Measurements from ENCODE around the gene RNF222.
A peak's percentile ranks its signal among the peaks of the same experiment; 100 is the strongest.
"Not testable (repeated sequence)": the region's sequence is repeated elsewhere in the genome, so short reads cannot be mapped to it uniquely, and the experiment has no call there.

The RNF222 gene

DNA sequence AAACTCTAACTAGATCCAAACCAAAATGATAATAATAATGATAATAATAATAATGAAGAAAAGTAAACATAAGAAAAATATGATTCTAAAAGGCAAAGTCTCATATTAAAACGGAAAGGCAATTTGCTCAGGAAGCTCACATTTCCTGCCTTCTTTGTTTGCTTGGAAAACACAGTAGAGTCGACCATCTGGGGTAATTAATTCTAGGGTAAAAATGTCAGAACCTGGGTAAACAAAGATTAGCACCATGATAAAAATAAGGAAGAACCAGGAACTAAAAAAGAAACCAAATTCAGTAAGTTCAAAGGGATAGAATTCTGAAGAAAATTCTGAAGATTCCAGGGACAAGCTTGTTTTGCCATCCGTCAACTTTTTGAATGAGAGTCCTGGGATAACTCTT is 37.4 kb downstream of the RNF222 start:
- Histone ChIP-seq H3K36me3 (ENCODE audit: insufficient read depth, low read length) (no peaks in the 10 kb centered on the region), H3K9ac (ENCODE audit: low read depth, low read length) (peak overlapping the region; percentile 10), H3K4me3 (ENCODE audit: low read length) (no peak overlapping the region), H3K9me3 (replicated peaks; ENCODE audit: low read length) (no peaks in the 10 kb centered on the region), H3K4me1 (ENCODE audit: control insufficient read depth, insufficient read depth, low read length) (peaks cover 33% of the 10 kb centered on the region), H3K4me2 (ENCODE audit: low read length) (peak overlapping the region; percentile 41), H3K27me3 (ENCODE audit: control insufficient read depth, insufficient read depth, low read length) (no peaks in the 10 kb centered on the region)

DNA sequence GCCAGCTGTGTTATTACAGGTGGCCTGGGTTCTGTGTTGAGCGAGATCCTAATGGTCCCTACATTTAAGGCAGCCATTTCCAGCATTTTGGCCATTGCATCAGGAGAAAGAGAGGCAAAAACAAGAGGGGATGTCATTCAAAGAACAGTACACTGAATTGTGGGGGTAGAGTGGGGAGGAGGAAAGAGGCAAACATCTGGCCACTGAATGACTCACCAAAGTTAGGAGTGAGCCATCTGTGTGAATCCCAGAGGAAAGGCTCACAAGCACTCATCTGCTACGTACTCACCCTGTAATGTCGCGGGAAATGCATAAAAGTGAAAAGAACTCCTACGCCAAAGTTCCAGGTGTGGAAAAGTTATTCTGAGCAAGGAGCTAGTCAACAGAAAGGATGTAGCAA is 37.9 kb downstream of the RNF222 start:
- Histone ChIP-seq H3K36me3 (ENCODE audit: insufficient read depth, low read length) (no peaks in the 10 kb centered on the region), H3K9me3 (replicated peaks; ENCODE audit: low read length) (no peaks in the 10 kb centered on the region), H3K4me2 (ENCODE audit: low read length) (peak overlapping the region; percentile 41), H3K9ac (ENCODE audit: low read depth, low read length) (peak overlapping the region; percentile 10), H3K4me1 (ENCODE audit: control insufficient read depth, insufficient read depth, low read length) (peaks cover 28% of the 10 kb centered on the region), H3K4me3 (ENCODE audit: low read length) (no peak overlapping the region), H3K27me3 (ENCODE audit: control insufficient read depth, insufficient read depth, low read length) (no peaks in the 10 kb centered on the region)

DNA sequence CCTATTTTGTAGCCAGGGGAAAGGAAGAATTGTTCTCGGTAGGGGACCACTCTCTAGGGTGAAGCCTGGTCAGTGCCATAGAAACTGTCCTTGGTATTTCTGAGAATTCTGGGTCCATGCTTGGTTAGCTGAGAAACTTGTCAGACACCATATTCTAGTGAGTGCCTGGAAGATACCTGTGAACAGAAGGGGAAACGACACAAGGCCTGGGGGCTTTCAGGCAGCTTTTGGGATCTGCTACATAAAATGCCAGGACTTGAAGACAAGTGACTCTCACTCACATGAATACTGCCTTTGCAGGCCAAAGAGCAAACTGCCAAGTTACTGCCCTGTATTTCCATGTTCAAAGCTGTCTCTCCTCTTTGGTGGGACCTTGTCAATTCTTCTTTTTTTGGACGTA is 39.7 kb downstream of the RNF222 start:
- Histone ChIP-seq H3K9me3 (replicated peaks; ENCODE audit: low read length) (no peaks in the 10 kb centered on the region), H3K4me1 (ENCODE audit: control insufficient read depth, insufficient read depth, low read length) (peaks cover 22% of the 10 kb centered on the region), H3K4me2 (ENCODE audit: low read length) (no peak overlapping the region), H3K27me3 (ENCODE audit: control insufficient read depth, insufficient read depth, low read length) (peaks cover 3% of the 10 kb centered on the region), H3K4me3 (ENCODE audit: low read length) (no peak overlapping the region), H3K36me3 (ENCODE audit: insufficient read depth, low read length) (no peaks in the 10 kb centered on the region), H3K9ac (ENCODE audit: low read depth, low read length) (no peak overlapping the region)

DNA sequence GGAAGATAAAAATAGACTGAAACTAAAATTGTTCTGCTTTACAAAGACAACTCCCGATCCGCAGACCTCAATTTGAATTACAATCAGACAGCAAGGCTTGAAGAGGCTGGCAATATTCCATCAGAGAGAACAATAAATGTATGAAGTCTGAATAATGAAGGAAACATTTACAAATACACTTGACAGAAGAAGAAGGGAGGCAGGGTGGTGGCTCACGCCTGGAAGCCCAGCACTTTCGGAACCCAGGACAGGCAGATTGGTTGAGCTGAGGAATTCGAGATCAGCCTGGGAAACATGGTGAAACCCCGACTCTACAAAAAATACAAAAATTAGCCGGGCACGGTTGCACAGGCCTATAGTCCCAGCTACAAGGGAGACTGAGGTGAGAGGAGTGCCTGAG is 43.4 kb downstream of the RNF222 start:
- Histone ChIP-seq H3K9ac (ENCODE audit: low read depth, low read length) (no peak overlapping the region), H3K9me3 (replicated peaks; ENCODE audit: low read length) (no peaks in the 10 kb centered on the region), H3K36me3 (ENCODE audit: insufficient read depth, low read length) (no peaks in the 10 kb centered on the region), H3K27me3 (ENCODE audit: control insufficient read depth, insufficient read depth, low read length) (peaks cover 3% of the 10 kb centered on the region), H3K4me3 (ENCODE audit: low read length) (no peak overlapping the region), H3K4me1 (ENCODE audit: control insufficient read depth, insufficient read depth, low read length) (no peaks in the 10 kb centered on the region), H3K4me2 (ENCODE audit: low read length) (no peak overlapping the region)

DNA sequence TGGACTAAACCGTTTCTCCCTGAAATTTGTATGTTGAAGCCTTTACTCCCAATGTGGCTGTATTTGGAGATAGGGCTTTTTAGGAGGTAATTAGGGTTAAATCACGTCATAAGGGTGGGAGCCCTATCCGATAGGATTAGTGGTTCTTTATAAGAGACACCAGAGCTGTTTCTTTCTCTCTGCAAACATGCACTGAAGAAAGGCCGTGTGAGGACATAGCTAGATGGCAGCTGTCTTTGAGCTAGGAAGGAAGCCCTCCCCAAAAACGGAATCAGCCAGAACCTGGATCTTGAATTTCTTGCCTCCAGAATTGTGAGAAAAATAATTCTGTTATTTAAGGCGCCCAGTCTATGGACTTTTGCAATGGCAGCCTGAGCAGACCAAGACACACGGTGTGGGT is 43.9 kb downstream of the RNF222 start:
- no peak overlapping the region for H3K9ac ChIP-seq (ENCODE audit: low read depth, low read length)
- no peaks in the 10 kb centered on the region for H3K36me3 ChIP-seq (ENCODE audit: insufficient read depth, low read length)
- no peak overlapping the region for H3K4me2 ChIP-seq (ENCODE audit: low read length)
- H3K27me3 ChIP-seq (ENCODE audit: control insufficient read depth, insufficient read depth, low read length): peaks cover 3% of the 10 kb centered on the region
- no peaks in the 10 kb centered on the region for H3K4me1 ChIP-seq (ENCODE audit: control insufficient read depth, insufficient read depth, low read length)
- no peak overlapping the region for H3K4me3 ChIP-seq (ENCODE audit: low read length)
- H3K9me3 ChIP-seq (replicated peaks; ENCODE audit: low read length): no peaks in the 10 kb centered on the region

DNA sequence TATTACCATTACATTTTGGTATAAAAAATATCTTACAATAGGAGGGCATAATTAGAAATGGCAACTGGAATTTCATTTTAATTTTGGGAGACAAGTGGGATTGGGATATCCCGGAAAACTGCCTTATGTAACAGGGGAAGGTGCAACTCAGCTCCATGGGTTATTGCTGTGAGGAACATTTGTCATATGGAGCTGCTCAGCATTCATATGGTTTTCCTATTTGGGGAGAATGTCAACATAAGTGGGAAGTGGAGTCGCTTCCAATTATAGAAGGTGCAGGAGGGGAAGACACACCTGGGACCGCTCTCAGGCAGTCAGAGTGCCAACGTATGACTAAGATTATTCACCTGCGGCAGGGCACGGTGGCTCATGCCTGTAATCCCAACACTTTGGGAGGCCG is 47.3 kb downstream of the RNF222 start:
- H3K36me3 ChIP-seq (ENCODE audit: insufficient read depth, low read length): no peaks in the 10 kb centered on the region
- no peaks in the 10 kb centered on the region for H3K4me1 ChIP-seq (ENCODE audit: control insufficient read depth, insufficient read depth, low read length)
- H3K9me3 ChIP-seq (replicated peaks; ENCODE audit: low read length): no peaks in the 10 kb centered on the region
- H3K9ac ChIP-seq (ENCODE audit: low read depth, low read length): no peak overlapping the region
- H3K4me2 ChIP-seq (ENCODE audit: low read length): no peak overlapping the region
- H3K27me3 ChIP-seq (ENCODE audit: control insufficient read depth, insufficient read depth, low read length): peaks cover 21% of the 10 kb centered on the region
- H3K4me3 ChIP-seq (ENCODE audit: low read length): no peak overlapping the region

DNA sequence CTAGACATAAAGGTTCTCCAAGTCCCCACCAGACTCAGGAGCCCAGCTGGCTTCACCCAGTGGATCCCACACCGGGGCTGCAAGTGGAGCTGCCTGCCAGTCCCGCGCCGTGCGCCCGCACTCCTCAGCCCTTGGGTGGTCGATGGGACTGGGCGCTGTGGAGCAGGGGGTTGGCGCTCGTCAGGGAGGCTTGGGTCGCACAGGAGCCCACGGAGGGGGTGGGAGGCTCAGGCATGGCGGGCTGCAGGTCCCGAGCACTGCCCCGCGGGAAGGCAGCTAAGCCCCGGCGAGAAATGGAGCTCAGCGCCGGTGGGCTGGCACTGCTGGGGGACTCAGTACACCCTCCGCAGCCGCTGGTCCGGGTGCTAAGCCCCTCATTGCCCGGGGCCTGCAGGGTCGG is 50.6 kb downstream of the RNF222 start:
- not testable (repeated sequence) for H3K9ac ChIP-seq (ENCODE audit: low read depth, low read length); H3K36me3 ChIP-seq (ENCODE audit: insufficient read depth, low read length); H3K9me3 ChIP-seq (replicated peaks; ENCODE audit: low read length); H3K4me2 ChIP-seq (ENCODE audit: low read length); H3K4me1 ChIP-seq (ENCODE audit: control insufficient read depth, insufficient read depth, low read length); H3K4me3 ChIP-seq (ENCODE audit: low read length)
- peaks cover 25% of the 10 kb centered on the region for H3K27me3 ChIP-seq (ENCODE audit: control insufficient read depth, insufficient read depth, low read length)

DNA sequence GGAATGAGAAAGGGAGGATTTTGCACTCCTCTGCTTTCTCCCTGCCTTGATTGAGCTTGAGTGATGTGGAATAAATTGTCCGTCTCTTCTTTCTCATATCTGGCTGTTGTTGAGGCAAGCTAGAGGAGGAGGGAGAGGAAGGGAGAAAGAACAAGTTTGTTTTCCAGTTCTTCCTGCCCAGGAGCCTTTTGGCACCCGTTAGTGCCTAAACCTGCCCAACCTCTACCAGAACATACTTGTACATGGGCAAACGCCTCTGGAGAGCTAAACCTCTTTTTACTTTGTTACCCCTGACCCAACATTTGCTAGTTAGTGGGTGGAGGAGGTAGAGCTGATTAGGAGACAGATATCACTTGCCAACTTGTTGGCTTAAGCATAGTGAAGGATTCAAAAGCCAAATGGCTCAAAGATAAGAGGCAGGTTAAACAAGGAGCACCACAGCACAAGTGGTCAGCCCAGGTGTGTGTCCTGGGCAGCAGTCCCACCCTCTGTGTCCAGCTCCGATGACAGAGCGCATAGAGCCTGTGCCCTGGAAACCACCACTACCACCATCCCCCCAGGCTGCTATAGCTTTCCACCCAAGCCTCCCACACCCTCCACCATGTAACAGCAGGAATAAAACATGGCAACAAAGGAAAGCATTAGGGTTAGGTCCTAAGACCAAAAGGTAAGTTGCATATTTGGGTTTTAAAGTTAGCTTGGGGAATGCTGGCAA is 51.5 kb downstream of the RNF222 start:
- H3K27me3 ChIP-seq (ENCODE audit: control insufficient read depth, insufficient read depth, low read length): peaks cover 25% of the 10 kb centered on the region
- no peak overlapping the region for H3K9ac ChIP-seq (ENCODE audit: low read depth, low read length)
- no peak overlapping the region for H3K4me3 ChIP-seq (ENCODE audit: low read length)
- no peaks in the 10 kb centered on the region for H3K9me3 ChIP-seq (replicated peaks; ENCODE audit: low read length)
- H3K4me1 ChIP-seq (ENCODE audit: control insufficient read depth, insufficient read depth, low read length): no peaks in the 10 kb centered on the region
- H3K36me3 ChIP-seq (ENCODE audit: insufficient read depth, low read length): no peaks in the 10 kb centered on the region
- H3K4me2 ChIP-seq (ENCODE audit: low read length): no peak overlapping the region

DNA sequence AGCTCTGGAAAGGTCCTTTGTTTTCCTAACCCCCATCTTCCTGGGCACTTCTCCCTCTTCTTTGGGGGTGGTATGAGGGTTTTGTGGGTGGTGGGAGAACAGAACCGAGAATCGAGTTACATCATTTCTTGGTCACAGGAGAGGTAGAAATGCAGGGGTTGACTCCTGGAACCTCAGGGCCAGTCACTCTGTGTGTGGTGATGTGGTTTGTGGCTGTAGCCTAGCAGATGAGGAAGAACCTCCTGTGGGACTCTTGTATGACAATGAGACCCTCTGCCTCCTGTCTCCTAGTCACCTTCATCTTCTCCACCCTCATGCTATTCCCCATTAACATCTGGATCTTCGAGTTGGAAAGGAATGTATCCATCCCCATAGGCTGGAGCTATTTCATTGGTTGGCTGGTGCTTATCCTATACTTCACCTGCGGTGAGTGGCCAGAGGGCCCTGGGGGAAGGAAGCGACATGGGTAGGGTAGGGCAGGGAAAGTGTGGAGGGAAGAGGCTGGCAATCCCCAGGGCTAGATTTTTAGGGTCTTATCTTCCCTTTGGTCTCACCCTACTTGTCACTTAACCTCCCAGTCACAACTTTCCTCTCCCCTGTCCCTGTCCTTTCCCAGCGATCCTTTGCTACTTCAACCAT is 52.5 kb downstream of the RNF222 start:
- no peak overlapping the region for H3K4me3 ChIP-seq (ENCODE audit: low read length)
- no peaks in the 10 kb centered on the region for H3K4me1 ChIP-seq (ENCODE audit: control insufficient read depth, insufficient read depth, low read length)
- no peak overlapping the region for H3K4me2 ChIP-seq (ENCODE audit: low read length)
- no peak overlapping the region for H3K9ac ChIP-seq (ENCODE audit: low read depth, low read length)
- H3K9me3 ChIP-seq (replicated peaks; ENCODE audit: low read length): no peaks in the 10 kb centered on the region
- H3K27me3 ChIP-seq (ENCODE audit: control insufficient read depth, insufficient read depth, low read length): peaks cover 25% of the 10 kb centered on the region
- H3K36me3 ChIP-seq (ENCODE audit: insufficient read depth, low read length): no peaks in the 10 kb centered on the region

DNA sequence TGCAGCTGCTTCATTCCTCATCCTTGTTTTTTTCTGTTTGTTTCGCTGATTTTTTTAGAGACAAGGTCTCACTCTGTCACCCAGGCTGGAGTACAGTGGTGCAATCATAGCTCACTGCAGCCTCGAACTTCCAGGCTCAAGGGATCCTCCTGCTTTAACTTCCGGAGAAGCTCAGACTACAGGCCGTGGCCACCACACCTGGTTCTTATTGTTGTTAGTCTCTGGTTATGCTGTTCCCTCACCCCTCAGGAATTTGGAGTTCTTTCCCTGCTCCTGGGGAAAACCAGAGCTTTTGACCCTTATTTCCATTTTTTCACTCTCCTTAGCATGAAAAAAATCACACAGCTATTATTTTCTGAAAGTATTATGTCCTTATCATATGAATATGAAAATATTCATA is 56.2 kb downstream of the RNF222 start:
- no peaks in the 10 kb centered on the region for H3K4me1 ChIP-seq (ENCODE audit: control insufficient read depth, insufficient read depth, low read length)
- no peaks in the 10 kb centered on the region for H3K36me3 ChIP-seq (ENCODE audit: insufficient read depth, low read length)
- H3K27me3 ChIP-seq (ENCODE audit: control insufficient read depth, insufficient read depth, low read length): peaks cover 38% of the 10 kb centered on the region
- no peak overlapping the region for H3K9ac ChIP-seq (ENCODE audit: low read depth, low read length)
- H3K9me3 ChIP-seq (replicated peaks; ENCODE audit: low read length): no peaks in the 10 kb centered on the region
- no peak overlapping the region for H3K4me2 ChIP-seq (ENCODE audit: low read length)
- H3K4me3 ChIP-seq (ENCODE audit: low read length): no peak overlapping the region
